Panc1 (cell line): Measurements from ENCODE around the gene CYP8B1. TPM values are rescaled to one million over a fixed set of nuclear protein-coding genes. Genes with fewer than 3 reads are reported as not detected.

ENCODE experiments used
- ATAC-seq: fragments of 200-7000 bp; cut with Tn5 transposase; 2 replicates; pipeline ENCODE4 v1.9.1; 2020; ENCODE audit warnings: mild to moderate bottlenecking, moderate library complexity
- BruUV-seq: library from RNA; stranded (reverse); fragments of 400-500 nt; replicated peaks from 2 replicates; lab custom pipeline; 2021; lab: Mats Ljungman, UMichigan
- CTCF ChIA-PET: fragments of 300-600 bp; sonication (Branson Sonifier 250); formaldehyde crosslinking; loops from one replicate; lab custom pipeline; 2022; ENCODE audit warnings: antibody characterized with exemption; lab: Charles Lee
- POLR2A ChIA-PET: fragments of 300-600 bp; sonication (Branson Sonifier 250); formaldehyde crosslinking; loops from one replicate; lab custom pipeline; 2022; ENCODE audit warnings: antibody characterized with exemption; lab: Charles Lee
- DNase-seq: peaks from one replicate; pipeline ENCODE4 v3.0.0-alpha.2; 2010; ENCODE audit warnings: low read depth, low spot score
- H3K27ac ChIP-seq: 2 replicates; pipeline ENCODE4 v1.5.1; 2011; ENCODE audit warnings: mild to moderate bottlenecking, low read length, inconsistent platforms
- H3K27me3 ChIP-seq: fragments of 200-500 bp; sonication (Bioruptor generic); 2 replicates; pipeline ENCODE4 v1.6.0; 2014; ENCODE audit warnings: low read length, inconsistent platforms; ENCODE audit not compliant: control insufficient read depth, insufficient read depth
- H3K36me3 ChIP-seq: fragments of 200-500 bp; sonication (Bioruptor generic); 2 replicates; pipeline ENCODE4 v1.5.1; 2014; ENCODE audit warnings: inconsistent platforms, mild to moderate bottlenecking, low read length, moderate library complexity; ENCODE audit not compliant: control insufficient read depth, insufficient read depth
- H3K4me1 ChIP-seq: 2 replicates; pipeline ENCODE4 v1.5.1; 2011; ENCODE audit warnings: inconsistent platforms, mild to moderate bottlenecking, low read length, moderate library complexity; ENCODE audit not compliant: control insufficient read depth, insufficient read depth
- H3K4me3 ChIP-seq, 2 experiments: 2 replicates each; pipeline ENCODE4 v1.5.1; 2011 to 2012; ENCODE audit warnings: low read depth in 2 of 2, low read length in 2 of 2, mild to moderate bottlenecking in 2 of 2, inconsistent platforms in 1 of 2, moderate library complexity in 1 of 2
- H3K9me3 ChIP-seq: fragments of 200-500 bp; sonication (Bioruptor generic); 2 replicates; pipeline ENCODE4 v1.5.1; 2014; ENCODE audit warnings: low read depth, mild to moderate bottlenecking, inconsistent platforms, low read length, moderate library complexity; ENCODE audit not compliant: control insufficient read depth, insufficient read depth
- CTCF ChIP-seq: fragments of 450-650 bp; IDR thresholded peaks from 2 replicates; pipeline ENCODE4 v1.5.1; 2017; ENCODE audit warnings: mild to moderate bottlenecking
- POLR2AphosphoS5 ChIP-seq: IDR thresholded peaks from 2 replicates; pipeline ENCODE4 v1.6.1; 2012; ENCODE audit warnings: mild to moderate bottlenecking, low read depth, low read length, moderate library complexity
- SIN3A ChIP-seq: IDR thresholded peaks from 2 replicates; pipeline ENCODE4 v1.6.1; 2012; ENCODE audit warnings: low read depth, mild to moderate bottlenecking, low read length, moderate library complexity, borderline replicate concordance; ENCODE audit not compliant: insufficient read depth
- TCF7L2 ChIP-seq: IDR thresholded peaks from 2 replicates; pipeline ENCODE4 v1.6.1; 2011; ENCODE audit warnings: mild to moderate bottlenecking, low read depth, low read length, inconsistent platforms
- in situ Hi-C: cut with HindIII; loops from 2 replicates; pipeline ENCODE4 v1.10.0; 2016; ENCODE audit warnings: low sequenced_read_pairs, low pct_unique_long_range_greater_than_20kb
- intact Hi-C: fragments of 100-400 bp; cut with micrococcal nuclease; formaldehyde crosslinking; loops from one replicate; pipeline ENCODE4 v1.10.0; 2022; ENCODE audit not compliant: unreplicated experiment
- total RNA-seq: library from RNA; stranded (reverse); gene quantifications from one replicate; pipeline ENCODE4 v1.2.1, GENCODE V29; 2021; ENCODE audit not compliant: unreplicated experiment
- TF ChIP-seq, protein P1 (sequence below), 2 experiments: IDR thresholded peaks; 2 replicates each; pipeline ENCODE4 v1.6.1; 2011 to 2012; ENCODE audit warnings: low read depth in 2 of 2, control low read depth in 1 of 2, low read length in 1 of 2, mild to moderate bottlenecking in 1 of 2, moderate library complexity in 1 of 2; ENCODE audit not compliant: insufficient read depth in 1 of 2

CYP8B1 gene
- total RNA-seq, 1 experiment from 2014 or later: 0.08 TPM

DNA sequence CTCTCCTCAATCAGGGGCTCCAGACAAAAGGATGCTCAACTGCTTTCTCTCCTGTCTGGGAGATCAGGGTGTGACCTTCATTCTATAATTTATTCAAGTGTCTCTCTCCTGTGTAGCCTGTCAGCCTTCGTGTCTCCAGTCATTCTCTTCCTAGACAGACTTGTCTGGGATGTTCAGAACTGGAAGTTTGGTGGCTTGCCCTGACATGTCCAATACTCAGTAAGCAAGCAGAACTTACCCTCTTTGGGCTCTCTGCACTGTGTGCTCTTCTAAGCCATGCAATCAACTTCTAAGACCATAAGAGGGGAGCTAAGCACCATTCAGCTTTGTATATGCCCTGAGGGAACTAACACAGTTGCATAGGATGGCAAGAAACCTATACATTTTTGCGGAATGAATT lies 52.3 kb downstream of the CYP8B1 start:
- TF ChIP-seq SIN3A (no peak), POLR2AphosphoS5 (no peak), TCF7L2 (no peak), CTCF (no peak)
- TF ChIP-seq, protein P1, sequence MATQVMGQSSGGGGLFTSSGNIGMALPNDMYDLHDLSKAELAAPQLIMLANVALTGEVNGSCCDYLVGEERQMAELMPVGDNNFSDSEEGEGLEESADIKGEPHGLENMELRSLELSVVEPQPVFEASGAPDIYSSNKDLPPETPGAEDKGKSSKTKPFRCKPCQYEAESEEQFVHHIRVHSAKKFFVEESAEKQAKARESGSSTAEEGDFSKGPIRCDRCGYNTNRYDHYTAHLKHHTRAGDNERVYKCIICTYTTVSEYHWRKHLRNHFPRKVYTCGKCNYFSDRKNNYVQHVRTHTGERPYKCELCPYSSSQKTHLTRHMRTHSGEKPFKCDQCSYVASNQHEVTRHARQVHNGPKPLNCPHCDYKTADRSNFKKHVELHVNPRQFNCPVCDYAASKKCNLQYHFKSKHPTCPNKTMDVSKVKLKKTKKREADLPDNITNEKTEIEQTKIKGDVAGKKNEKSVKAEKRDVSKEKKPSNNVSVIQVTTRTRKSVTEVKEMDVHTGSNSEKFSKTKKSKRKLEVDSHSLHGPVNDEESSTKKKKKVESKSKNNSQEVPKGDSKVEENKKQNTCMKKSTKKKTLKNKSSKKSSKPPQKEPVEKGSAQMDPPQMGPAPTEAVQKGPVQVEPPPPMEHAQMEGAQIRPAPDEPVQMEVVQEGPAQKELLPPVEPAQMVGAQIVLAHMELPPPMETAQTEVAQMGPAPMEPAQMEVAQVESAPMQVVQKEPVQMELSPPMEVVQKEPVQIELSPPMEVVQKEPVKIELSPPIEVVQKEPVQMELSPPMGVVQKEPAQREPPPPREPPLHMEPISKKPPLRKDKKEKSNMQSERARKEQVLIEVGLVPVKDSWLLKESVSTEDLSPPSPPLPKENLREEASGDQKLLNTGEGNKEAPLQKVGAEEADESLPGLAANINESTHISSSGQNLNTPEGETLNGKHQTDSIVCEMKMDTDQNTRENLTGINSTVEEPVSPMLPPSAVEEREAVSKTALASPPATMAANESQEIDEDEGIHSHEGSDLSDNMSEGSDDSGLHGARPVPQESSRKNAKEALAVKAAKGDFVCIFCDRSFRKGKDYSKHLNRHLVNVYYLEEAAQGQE (IDR thresholded peaks at IDR 0.05; ENCODE audit: insufficient read depth in 1 of 2, low read depth in 2 of 2, low read length in 1 of 2): no peak
- ChIA-PET CTCF (no interaction called here), POLR2A (no interaction called here)
- no peak for DNase-seq
- no peak for ATAC-seq
- no peaks in the 10 kb centered on the region; the same call in 1 of the 2 replicates for H3K27me3 ChIP-seq
- no peaks in the 10 kb centered on the region for H3K4me1 ChIP-seq
- no peak overlapping the region for H3K4me3 ChIP-seq
- BruUV-seq: no TSS peak
- H3K9me3 ChIP-seq: no peaks in the 10 kb centered on the region
- intact Hi-C loops: no loop called here
- H3K27ac ChIP-seq: no peak overlapping the region
- no peaks in the 10 kb centered on the region for H3K36me3 ChIP-seq
- in situ Hi-C loops: no loop called here

DNA sequence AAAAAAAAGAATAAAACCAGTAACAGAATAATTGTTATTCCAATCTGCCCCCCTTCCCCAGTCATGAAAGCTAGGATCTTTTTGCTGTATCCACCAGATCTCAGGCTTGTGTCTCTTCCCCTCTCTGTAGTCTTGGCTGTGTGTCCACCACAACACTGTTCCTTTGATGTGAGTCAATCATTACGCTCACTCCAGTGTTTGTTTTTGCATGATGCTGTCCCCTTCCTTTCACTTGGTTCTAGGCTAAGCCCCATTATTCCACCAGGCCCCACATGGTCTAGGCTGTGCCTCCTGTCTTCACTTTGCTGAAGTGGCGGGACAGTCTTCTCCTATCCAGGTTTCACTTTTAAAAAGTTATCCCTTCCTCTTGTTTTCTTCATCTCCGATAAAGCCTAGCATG lies 52.9 kb downstream of the CYP8B1 start:
- Histone ChIP-seq H3K36me3 (no peaks in the 10 kb centered on the region), H3K27me3 (no peaks in the 10 kb centered on the region; the same call in 1 of the 2 replicates), H3K27ac (no peak overlapping the region), H3K4me3 (peak overlapping the region in 1 of 2 experiments; percentile 23; a peak in 1 of 4 replicates), H3K4me1 (no peaks in the 10 kb centered on the region), H3K9me3 (no peaks in the 10 kb centered on the region)
- intact Hi-C loops (no loop called here), in situ Hi-C loops (no loop called here)
- ChIA-PET POLR2A (no interaction called here), CTCF (interaction anchor here (0.6 kb wide), 1 partner anchor 116 kb away, joined by 9 read pairs; no protein-coding TSS in a partner anchor)
- no peak for ATAC-seq
- no peak for DNase-seq
- BruUV-seq: no TSS peak
- TF ChIP-seq, protein P1 (IDR thresholded peaks at IDR 0.05; ENCODE audit: insufficient read depth in 1 of 2, low read depth in 2 of 2, low read length in 1 of 2): no peak
- TF ChIP-seq SIN3A: no peak

Other genes starting within 250 kb of the CYP8B1 start
- 3.6 TPM for gene ZBTB47, start 222.2 kb downstream of the CYP8B1 start, total RNA-seq
- not detected for gene KLHL40, start 190.3 kb downstream of the CYP8B1 start, total RNA-seq
- gene HHATL, start 173.1 kb downstream of the CYP8B1 start, total RNA-seq: not detected
- 0.82 TPM for gene CCDC13, start 102.6 kb downstream of the CYP8B1 start, total RNA-seq
- gene HIGD1A, start 71.4 kb downstream of the CYP8B1 start, total RNA-seq: 74.6 TPM
- gene ACKR2, start 66.4 kb downstream of the CYP8B1 start, total RNA-seq: not detected
- gene ZNF662, start 30.3 kb upstream of the CYP8B1 start, total RNA-seq: not detected
- gene GASK1A, start 103.4 kb upstream of the CYP8B1 start, total RNA-seq: not detected
- 10.1 TPM for gene POMGNT2, start 230.2 kb upstream of the CYP8B1 start, total RNA-seq